HepG2 (cell line): Measurements from ENCODE around the gene PAPSS2. TPM values are rescaled to one million over a fixed set of nuclear protein-coding genes. Genes with fewer than 3 reads are reported as not detected.

ENCODE experiments used
- FOXP4 ChIP-seq: sonication (generic); formaldehyde crosslinking; IDR thresholded peaks from 2 replicates; pipeline ENCODE4 v1.4.0; 2020; ENCODE audit warnings: missing genetic modification reagents
- MNT ChIP-seq: fragments of 450-650 bp; IDR thresholded peaks from 2 replicates; pipeline ENCODE4 v1.6.1; 2016
- RNF219 ChIP-seq: sonication (generic); formaldehyde crosslinking; IDR thresholded peaks from 2 replicates; pipeline ENCODE4 v1.5.0; 2020; ENCODE audit warnings: mild to moderate bottlenecking, missing genetic modification reagents
- SETDB1 ChIP-seq: sonication (generic); formaldehyde crosslinking; IDR thresholded peaks from 2 replicates; pipeline ENCODE4 v1.5.1; 2020; ENCODE audit warnings: missing genetic modification reagents, mild to moderate bottlenecking, borderline replicate concordance
- ZIK1 ChIP-seq: sonication (generic); formaldehyde crosslinking; IDR thresholded peaks from 2 replicates; pipeline ENCODE4 v1.5.0; 2020; ENCODE audit warnings: mild to moderate bottlenecking, low read depth, missing genetic modification reagents, borderline replicate concordance
- ZNF143 ChIP-seq: sonication (generic); formaldehyde crosslinking; IDR thresholded peaks from 2 replicates; pipeline ENCODE4 v1.4.0; 2020; ENCODE audit warnings: missing genetic modification reagents
- ZNF335 ChIP-seq: sonication (generic); formaldehyde crosslinking; IDR thresholded peaks from 2 replicates; pipeline ENCODE4 v1.4.0; 2020; ENCODE audit warnings: missing genetic modification reagents
- ZNF569 ChIP-seq: sonication (generic); formaldehyde crosslinking; IDR thresholded peaks from 2 replicates; pipeline ENCODE4 v1.5.0; 2020; ENCODE audit warnings: mild to moderate bottlenecking, missing genetic modification reagents, moderate library complexity, borderline replicate concordance
- polyA plus RNA-seq, 8 experiments: library from polyadenylated mRNA; depleted of rRNA in 3 of 8; stranded (reverse) in 7 of 8; unstranded in 1 of 8; fragments of >200 nt; fragmentation: Illumina TruSeq in 4 of 8; extraction: Trizol in 4 of 8; gene quantifications; 2 replicates each; pipeline versions ENCODE4 v1.2.1 to v1.2.3, GENCODE V29; 2011 to 2016; ENCODE audit warnings: low read depth in 4 of 8, missing spikeins in 1 of 8, mixed read lengths in 1 of 8; ENCODE audit not compliant: insufficient read depth in 1 of 8
- total RNA-seq, 5 experiments: library from RNA; depleted of rRNA; stranded (reverse); fragments of >200 nt; fragmentation: Illumina TruSeq; extraction: Trizol; gene quantifications; 2 replicates each; pipeline ENCODE4 v1.2.3, GENCODE V29; 2016; ENCODE audit warnings: low read depth in 1 of 5

PAPSS2 gene
- total and polyA plus RNA-seq, 2 of the 13 experiments (the other 11 are each of a cell fraction or from before 2014, with no cell fraction given) = 0.11 to 0.12 TPM

GRCh38 chr10:87750001-87750671 is 90.5 kb downstream of the PAPSS2 start (continued):
- no peak for TF ChIP-seq ZNF143 (CRISPR knock-in tag)
- TF ChIP-seq ZNF569 (CRISPR knock-in tag) = no peak
- TF ChIP-seq FOXP4 (CRISPR knock-in tag) = no peak
- no peak for TF ChIP-seq ZIK1 (CRISPR knock-in tag)
- no peak for TF ChIP-seq MNT
- no peak for TF ChIP-seq SETDB1 (CRISPR knock-in tag)
- TF ChIP-seq RNF219 (CRISPR knock-in tag) = no peak
- TF ChIP-seq ZNF335 (CRISPR knock-in tag) = no peak
